IMR-90 (cell line): Measurements from ENCODE around the gene MPL. TPM values are rescaled to one million over a fixed set of nuclear protein-coding genes. Genes with fewer than 3 reads are reported as not detected.

Experiments used
- ATAC-seq: fragments of 200-7000 bp; cut with Tn5 transposase; 2 replicates; pipeline ENCODE4 v1.9.1; 2020; ENCODE audit warnings: low read depth, mild to moderate bottlenecking, moderate library complexity
- BruUV-seq: library from RNA; stranded (reverse); fragments of 400-500 nt; replicated peaks from 2 replicates; lab custom pipeline; 2021; lab: Mats Ljungman, UMichigan
- CTCF ChIA-PET: fragments of 300-600 bp; formaldehyde crosslinking; extraction: SDS; loops from one replicate; lab custom pipeline; 2021; ENCODE audit warnings: antibody characterized with exemption; lab: Yijun Ruan, JAX
- POLR2A ChIA-PET: fragments of 300-600 bp; sonication (Branson Sonifier 250); formaldehyde crosslinking; loops from one replicate; lab custom pipeline; 2022; ENCODE audit warnings: antibody characterized with exemption; ENCODE audit not compliant: unreplicated experiment; lab: Charles Lee
- DNase-seq: peaks from one replicate; pipeline ENCODE4 v3.0.0; 2013
- H2AFZ ChIP-seq: replicated peaks from 2 replicates; pipeline ENCODE3; 2013; ENCODE audit warnings: low read length, mild to moderate bottlenecking; ENCODE audit not compliant: poor library complexity
- H2AK5ac ChIP-seq: 2 replicates; pipeline ENCODE4 v1.6.1; 2013; ENCODE audit warnings: low read depth, low read length, inconsistent platforms
- H2AK9ac ChIP-seq: replicated peaks from 2 replicates; pipeline ENCODE3; 2013; ENCODE audit warnings: mild to moderate bottlenecking, low read depth, low read length, moderate library complexity; ENCODE audit not compliant: poor library complexity
- H2BK120ac ChIP-seq: 2 replicates; pipeline ENCODE4 v1.6.1; 2013; ENCODE audit warnings: low read depth, low read length, inconsistent platforms
- H2BK15ac ChIP-seq: 3 replicates; pipeline ENCODE4 v1.6.1; 2013; ENCODE audit warnings: low read depth, low read length, inconsistent platforms
- H2BK20ac ChIP-seq: 2 replicates; pipeline ENCODE4 v1.6.1; 2013; ENCODE audit warnings: low read depth, mild to moderate bottlenecking, inconsistent platforms, low read length, moderate library complexity
- H2BK5ac ChIP-seq: 2 replicates; pipeline ENCODE4 v1.6.1; 2013; ENCODE audit warnings: mild to moderate bottlenecking, low read depth, low read length, inconsistent platforms; ENCODE audit not compliant: poor library complexity, severe bottlenecking
- H3K14ac ChIP-seq: replicated peaks from 2 replicates; pipeline ENCODE4 v1.6.1; 2013; ENCODE audit warnings: low read depth, low read length, inconsistent platforms
- H3K18ac ChIP-seq: 2 replicates; pipeline ENCODE4 v1.6.1; 2013; ENCODE audit warnings: low read depth, low read length, control low read depth
- H3K23ac ChIP-seq: 2 replicates; pipeline ENCODE4 v1.6.1; 2013; ENCODE audit warnings: low read depth, low read length, inconsistent platforms
- H3K27ac ChIP-seq: 2 replicates; pipeline ENCODE4 v1.5.1; 2013; ENCODE audit warnings: mild to moderate bottlenecking, control low read depth, low read length; ENCODE audit not compliant: insufficient read depth
- H3K27me3 ChIP-seq: 2 replicates; pipeline ENCODE4 v1.6.1; 2013; ENCODE audit warnings: low read length; ENCODE audit not compliant: control insufficient read depth, insufficient read depth
- H3K36me3 ChIP-seq: 2 replicates; pipeline ENCODE4 v1.6.1; 2013; ENCODE audit warnings: low read length, mixed read lengths; ENCODE audit not compliant: control insufficient read depth, insufficient read depth
- H3K4ac ChIP-seq: 2 replicates; pipeline ENCODE4 v1.6.1; 2013; ENCODE audit warnings: low read depth, low read length, inconsistent platforms
- H3K4me1 ChIP-seq: 2 replicates; pipeline ENCODE4 v1.6.1; 2013; ENCODE audit warnings: low read length, mixed read lengths; ENCODE audit not compliant: control insufficient read depth, insufficient read depth
- H3K4me2 ChIP-seq: 2 replicates; pipeline ENCODE4 v1.6.1; 2013; ENCODE audit warnings: low read depth, mild to moderate bottlenecking, control low read depth, low read length, moderate library complexity
- H3K4me3 ChIP-seq: 2 replicates; pipeline ENCODE4 v1.5.1; 2013; ENCODE audit warnings: low read depth, mild to moderate bottlenecking, control low read depth, low read length, moderate library complexity; ENCODE audit not compliant: insufficient read depth
- H3K56ac ChIP-seq: 2 replicates; pipeline ENCODE4 v1.6.1; 2013; ENCODE audit warnings: low read length, inconsistent platforms; ENCODE audit not compliant: insufficient read depth; ENCODE audit errors: extremely low read depth
- H3K79me1 ChIP-seq, 2 experiments: 2 replicates each; pipeline ENCODE4 v1.6.1; 2013; ENCODE audit warnings: low read length in 2 of 2, inconsistent platforms in 1 of 2, low read depth in 1 of 2
- H3K9ac ChIP-seq: 2 replicates; pipeline ENCODE4 v1.6.1; 2013; ENCODE audit warnings: low read depth, low read length, control low read depth
- H3K9me1 ChIP-seq: 2 replicates; pipeline ENCODE4 v1.6.1; 2013; ENCODE audit warnings: low read length, inconsistent platforms; ENCODE audit not compliant: insufficient read depth
- H3K9me3 ChIP-seq: 2 replicates; pipeline ENCODE4 v1.6.1; 2013; ENCODE audit warnings: low read length; ENCODE audit not compliant: control insufficient read depth, insufficient read depth
- H4K20me1 ChIP-seq: 2 replicates; pipeline ENCODE4 v1.6.1; 2013; ENCODE audit warnings: low read length, inconsistent platforms; ENCODE audit not compliant: insufficient read depth
- H4K5ac ChIP-seq: 2 replicates; pipeline ENCODE4 v1.6.1; 2013; ENCODE audit warnings: mild to moderate bottlenecking, low read depth, low read length, control low read depth
- H4K8ac ChIP-seq, 2 experiments: 2 replicates each; pipeline ENCODE4 v1.6.1; 2013; ENCODE audit warnings: low read depth in 2 of 2, low read length in 2 of 2, control low read depth in 1 of 2, inconsistent platforms in 1 of 2
- H4K91ac ChIP-seq: 2 replicates; pipeline ENCODE4 v1.6.1; 2013; ENCODE audit warnings: low read depth, low read length, inconsistent platforms; ENCODE audit not compliant: insufficient read depth
- BHLHE40 ChIP-seq: fragments of 150-350 bp; IDR thresholded peaks from 2 replicates; pipeline ENCODE4 v1.6.1; 2016; ENCODE audit warnings: mild to moderate bottlenecking, low read depth, low read length
- CEBPB ChIP-seq: IDR thresholded peaks from 2 replicates; pipeline ENCODE4 v1.6.1; 2012; ENCODE audit warnings: low read depth, low read length, improper control_type of control experiment
- CHD1 ChIP-seq: IDR thresholded peaks from 2 replicates; pipeline ENCODE4 v1.6.1; 2012; ENCODE audit warnings: low read depth, low read length, improper control_type of control experiment
- ELK1 ChIP-seq: fragments of 150-350 bp; IDR thresholded peaks from 2 replicates; pipeline ENCODE4 v1.6.1; 2016; ENCODE audit warnings: low read depth, mild to moderate bottlenecking, low read length, moderate library complexity, borderline replicate concordance
- MXI1 ChIP-seq: IDR thresholded peaks from 2 replicates; pipeline ENCODE4 v1.6.1; 2012; ENCODE audit warnings: low read depth, mild to moderate bottlenecking, low read length, moderate library complexity, borderline replicate concordance
- RFX5 ChIP-seq: IDR thresholded peaks from 2 replicates; pipeline ENCODE4 v1.8.0; 2012; ENCODE audit warnings: low read depth, mild to moderate bottlenecking, low read length, moderate library complexity
- SMC3 ChIP-seq: fragments of 150-350 bp; IDR thresholded peaks from 2 replicates; pipeline ENCODE4 v1.6.1; 2016; ENCODE audit warnings: low read depth, mild to moderate bottlenecking, antibody characterized with exemption, low read length, moderate library complexity
- USF2 ChIP-seq: fragments of 150-350 bp; IDR thresholded peaks from 2 replicates; pipeline ENCODE4 v1.6.1; 2017; ENCODE audit warnings: mild to moderate bottlenecking, antibody characterized with exemption, low read length, low read depth
- WGBS, 2 experiments: methylation state at CpG; one replicate each; pipeline versions ENCODE4 v1.1.5 to v1.1.7; 2013; ENCODE audit warnings: missing lambda C conversion rate in 2 of 2; ENCODE audit not compliant: insufficient read length in 1 of 2; ENCODE audit errors: extremely low coverage in 2 of 2; 5-methylcytosine and 5-hydroxymethylcytosine counted together
- dilution Hi-C: fragments of 300-500 bp; cut with HindIII; formaldehyde crosslinking; loops from one replicate; pipeline ENCODE4 v1.14.3; 2018; ENCODE audit warnings: low sequenced_read_pairs; ENCODE audit not compliant: unreplicated experiment
- in situ Hi-C: fragments of 300-500 bp; cut with MboI; formaldehyde crosslinking; loops from 3 replicates; pipeline ENCODE4 v1.14.3; 2019; ENCODE audit warnings: low sequenced_read_pairs, inconsistent platforms, mixed read lengths
- intact Hi-C: fragments of 100-400 bp; cut with micrococcal nuclease; formaldehyde crosslinking; loops from 2 replicates; pipeline ENCODE4 v1.10.0; 2022
- polyA plus RNA-seq, 3 experiments: library from polyadenylated mRNA; depleted of rRNA; stranded (reverse); fragments of >200 nt; gene quantifications; 2 replicates each; pipeline ENCODE4 v1.2.3, GENCODE V29; 2012; ENCODE audit warnings: low replicate concordance in 1 of 3
- total RNA-seq: library from RNA; depleted of rRNA; stranded (reverse); fragments of >200 nt; gene quantifications from 2 replicates; pipeline ENCODE4 v1.2.3, GENCODE V29; 2012

The MPL gene
- total and polyA plus RNA-seq, 2 of the 4 experiments (the other 2 are of a cell fraction), result 0.12 TPM; not detected in 1

GRCh38 chr1:43293176-43293575, 44.4 kb upstream of the MPL start:
- no CpG with 5 or more reads among the region's 2 CpGs for WGBS, 2 experiments
- DNase-seq (no peak), ATAC-seq (no peak)
- no peak overlapping the region for H3K27ac ChIP-seq
- no peak overlapping the region for H4K91ac ChIP-seq
- no peak overlapping the region for H3K56ac ChIP-seq
- H3K23ac ChIP-seq, result no peak overlapping the region
- intact Hi-C loops, result no loop called here
- H3K9ac ChIP-seq, result no peak overlapping the region
- no peak overlapping the region for H3K4ac ChIP-seq
- H2BK20ac ChIP-seq, result no peak overlapping the region
- no peak overlapping the region for H4K5ac ChIP-seq
- no peak overlapping the region for H2AK5ac ChIP-seq
- CTCF ChIA-PET, result no interaction called here
- no TSS peak for BruUV-seq
- POLR2A ChIA-PET, result no interaction called here
- TF ChIP-seq USF2 (no peak), CHD1 (no peak), MXI1 (no peak), SMC3 (no peak), CEBPB (no peak), RFX5 (no peak), ELK1 (no peak), BHLHE40 (no peak)
- no peaks in the 10 kb centered on the region for H3K79me1 ChIP-seq
- no peak overlapping the region for H3K4me3 ChIP-seq
- H3K18ac ChIP-seq, result no peak overlapping the region
- no peak overlapping the region for H2BK120ac ChIP-seq
- no peak overlapping the region for H3K14ac ChIP-seq
- H2BK15ac ChIP-seq, result no peak overlapping the region
- dilution Hi-C loops, result no loop called here
- H4K8ac ChIP-seq, result no peak overlapping the region
- H2AFZ ChIP-seq, result no peak overlapping the region
- H3K4me2 ChIP-seq, result no peak overlapping the region
- H3K9me3 ChIP-seq, result no peaks in the 10 kb centered on the region
- peaks cover 10% of the 10 kb centered on the region for H3K4me1 ChIP-seq
- in situ Hi-C loops, result no loop called here
- H3K36me3 ChIP-seq, result no peaks in the 10 kb centered on the region
- no peaks in the 10 kb centered on the region for H4K20me1 ChIP-seq
- peaks cover 13% of the 10 kb centered on the region for H3K27me3 ChIP-seq
- H2BK5ac ChIP-seq, result no peak overlapping the region
- H2AK9ac ChIP-seq, result no peak overlapping the region
- peaks cover 3% of the 10 kb centered on the region; the same call in 1 of the 2 replicates for H3K9me1 ChIP-seq
